RCC 7860 (cell line): ENCODE measurements around the gene FAM222A.
A peak's percentile ranks its signal among the peaks of the same experiment; 100 is the strongest.

Experiments used
- DNase-seq: peaks from one replicate; pipeline ENCODE4 v3.0.0-alpha.2; 2015; ENCODE audit warnings: low spot score
- FAIRE-seq: peaks from 2 replicates; lab custom pipeline; 2012; peaks lifted over from hg19 to GRCh38; lab: Jason Lieb, UNC

The FAM222A gene

DNA sequence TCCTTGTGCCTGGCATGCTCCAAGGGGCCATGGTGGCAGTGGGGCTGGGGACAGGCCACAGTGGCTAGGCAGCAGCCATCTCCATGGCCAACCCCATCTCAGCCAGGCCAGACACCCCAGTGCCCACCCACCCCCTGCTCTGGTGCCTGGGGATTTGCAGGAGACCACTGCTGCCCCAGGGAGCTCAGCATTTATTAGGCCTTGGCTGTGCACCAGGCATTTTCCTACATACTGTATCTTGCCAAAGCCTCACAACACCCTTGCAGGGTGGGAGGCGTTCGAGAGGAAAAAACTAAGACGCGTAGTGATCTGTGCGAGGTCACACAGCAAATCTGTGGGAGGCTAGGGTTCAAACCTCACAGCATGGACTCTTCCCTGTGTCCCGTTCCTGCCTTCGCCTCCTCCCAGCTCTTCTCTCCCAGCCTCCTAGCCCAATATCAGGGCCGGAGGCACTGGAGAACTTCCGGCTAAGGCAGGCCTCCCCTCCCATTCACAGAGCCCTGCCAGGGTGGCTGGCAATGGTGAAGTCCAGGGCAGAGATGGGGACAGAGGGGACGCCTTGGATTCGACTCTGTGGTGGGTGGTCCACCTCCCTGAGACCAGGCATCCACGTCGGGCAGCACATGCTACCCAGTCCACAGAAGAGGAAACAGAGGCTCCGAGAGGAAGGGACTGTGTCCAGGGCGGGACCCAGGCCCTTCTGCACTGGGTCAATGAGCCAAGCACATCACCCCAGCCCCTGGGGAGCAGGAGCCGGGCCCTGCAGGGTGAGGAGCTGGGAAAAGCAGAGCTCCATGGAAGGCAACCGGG is 57.4 kb downstream of the FAM222A start:
- FAIRE-seq (no peak), DNase-seq (no peak)

DNA sequence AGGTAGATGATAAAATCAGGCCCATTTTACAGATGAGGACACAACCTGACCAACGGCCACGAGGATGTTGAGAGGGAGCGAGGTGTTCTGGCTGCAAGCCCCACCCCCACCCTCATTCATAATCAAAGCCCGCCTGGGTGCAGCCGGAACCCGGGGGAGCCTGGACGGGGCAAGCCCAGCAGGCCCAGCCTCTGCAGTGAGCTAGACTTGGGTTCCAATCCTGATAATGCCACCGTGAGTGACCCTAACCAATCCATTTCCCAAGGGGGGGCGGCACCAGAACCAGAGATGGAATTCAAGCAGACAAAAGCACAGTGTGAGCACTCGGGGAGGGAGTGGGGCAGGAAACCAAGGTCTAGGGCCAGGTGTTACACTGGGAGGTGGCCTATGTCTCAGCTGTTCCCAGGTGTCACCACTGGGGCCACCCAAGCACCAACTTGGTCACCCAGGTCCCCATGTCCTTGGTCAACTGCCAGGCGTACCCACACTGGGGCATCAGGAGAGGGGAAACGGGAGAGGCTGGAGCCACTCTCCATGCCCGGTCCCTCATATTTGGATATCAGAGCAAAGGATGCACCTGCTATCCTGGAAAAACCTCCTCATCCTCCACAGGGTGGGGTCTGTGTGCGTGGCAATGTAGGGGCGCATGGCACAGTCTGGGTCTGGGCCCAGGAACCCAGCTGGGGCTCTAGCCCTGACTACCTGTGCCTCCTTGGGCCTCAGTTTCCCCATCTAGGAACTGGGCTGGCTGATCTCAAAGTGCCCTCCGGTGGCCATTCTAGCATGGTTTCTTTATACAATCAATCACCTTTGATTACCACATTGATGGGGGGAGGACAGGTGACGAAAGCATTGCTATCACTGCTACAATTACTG is 58.4 kb downstream of the FAM222A start:
- DNase-seq (no peak), FAIRE-seq (no peak)

DNA sequence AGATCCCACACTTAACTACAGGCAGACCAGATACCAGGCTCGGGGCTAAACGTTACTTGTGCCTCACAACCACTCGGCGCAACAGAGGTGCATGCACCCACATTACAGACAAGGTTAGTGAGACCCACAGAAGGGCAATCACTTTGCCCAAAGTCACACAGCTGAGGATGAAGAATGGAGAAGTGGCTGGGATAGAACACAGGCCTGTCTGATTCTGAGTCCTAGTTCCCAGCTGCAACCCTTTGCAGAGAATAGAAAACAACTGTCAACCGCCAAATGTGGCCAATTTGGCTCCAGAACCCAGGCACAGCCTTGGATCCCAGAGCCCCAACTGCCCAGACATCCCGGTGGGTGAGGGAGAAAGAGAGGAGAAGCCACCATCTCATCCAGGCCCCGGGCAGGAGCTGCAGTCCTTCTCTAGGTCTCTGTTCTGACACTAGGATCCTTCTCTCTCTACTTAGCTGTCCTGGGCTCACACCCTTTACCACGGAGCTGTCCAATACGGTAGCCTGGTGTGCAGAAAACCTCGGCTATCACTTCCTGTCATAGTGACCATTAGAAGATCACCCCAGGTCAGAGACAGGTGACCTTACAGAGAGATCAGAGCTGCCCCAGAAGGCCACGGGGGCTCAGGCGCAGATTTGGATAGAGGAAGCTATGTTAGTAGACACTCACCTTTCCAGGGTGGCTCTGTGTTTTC is 59.1 kb downstream of the FAM222A start:
- FAIRE-seq (no peak), DNase-seq (no peak)

DNA sequence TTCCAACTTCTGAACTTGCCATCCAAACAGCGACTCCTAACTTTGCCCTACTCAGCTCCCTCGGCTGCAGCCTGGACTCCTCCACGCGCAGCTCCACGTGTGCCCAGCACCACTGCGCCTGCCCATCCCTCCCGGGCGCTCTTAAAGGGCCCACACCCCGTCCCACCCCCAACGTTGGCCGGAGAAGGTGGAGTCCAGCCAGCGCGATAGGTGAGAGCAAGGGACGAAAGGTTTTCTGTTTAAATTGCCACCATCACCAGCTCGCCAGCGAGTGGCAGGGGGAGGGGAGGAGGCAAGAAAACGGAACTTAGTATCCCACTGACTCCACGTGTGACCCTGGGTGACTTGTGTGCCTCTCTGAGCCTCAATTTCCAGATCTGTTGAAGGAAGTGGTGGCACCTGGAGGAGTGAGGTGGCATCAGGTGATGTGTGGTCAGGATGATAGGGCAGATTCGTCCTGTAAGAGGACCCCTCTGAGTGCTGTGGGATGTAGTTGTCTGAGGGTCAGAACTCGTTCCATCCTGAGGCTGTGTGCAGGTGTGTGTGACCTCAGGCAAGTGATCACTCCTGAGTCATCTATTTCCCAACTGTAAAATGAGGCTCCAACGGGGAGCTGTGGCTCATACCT is 59.9 kb downstream of the FAM222A start:
- DNase-seq: no peak
- FAIRE-seq: no peak

DNA sequence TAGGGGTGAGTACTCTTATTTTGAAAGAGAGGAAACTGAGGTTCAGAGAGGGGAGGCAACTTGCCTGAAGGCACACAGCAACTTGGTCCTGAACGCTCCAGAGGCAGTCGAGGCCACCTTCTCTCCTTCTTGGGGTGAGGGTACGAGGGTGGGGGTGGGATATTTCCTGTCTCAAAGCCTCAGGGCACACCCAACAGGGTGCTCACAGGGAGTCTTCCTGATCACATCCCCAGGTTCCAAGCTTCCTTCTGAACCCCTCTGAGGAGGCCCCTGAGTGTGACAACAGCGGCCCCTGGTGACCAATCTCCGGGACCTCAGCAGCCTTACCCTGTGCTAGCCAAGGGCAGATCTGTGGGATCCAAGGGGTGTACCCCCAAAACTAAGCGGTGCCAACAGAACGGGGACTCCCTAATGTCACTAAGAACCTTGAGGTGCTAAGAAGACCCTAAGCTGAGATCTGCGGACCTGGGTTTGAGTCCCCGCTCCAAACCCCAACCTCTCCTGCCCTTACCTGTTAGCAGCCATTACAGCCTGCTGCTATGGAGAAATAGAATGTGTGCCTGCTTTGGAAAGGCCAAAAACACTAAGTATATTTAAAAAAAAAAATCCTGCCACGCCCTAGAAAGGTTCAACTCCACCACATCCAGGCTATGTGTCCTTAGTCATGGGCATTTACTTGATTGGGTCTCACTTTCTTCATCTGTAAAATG is 61.7 kb downstream of the FAM222A start:
- DNase-seq (peak; percentile 30), FAIRE-seq (no peak)

DNA sequence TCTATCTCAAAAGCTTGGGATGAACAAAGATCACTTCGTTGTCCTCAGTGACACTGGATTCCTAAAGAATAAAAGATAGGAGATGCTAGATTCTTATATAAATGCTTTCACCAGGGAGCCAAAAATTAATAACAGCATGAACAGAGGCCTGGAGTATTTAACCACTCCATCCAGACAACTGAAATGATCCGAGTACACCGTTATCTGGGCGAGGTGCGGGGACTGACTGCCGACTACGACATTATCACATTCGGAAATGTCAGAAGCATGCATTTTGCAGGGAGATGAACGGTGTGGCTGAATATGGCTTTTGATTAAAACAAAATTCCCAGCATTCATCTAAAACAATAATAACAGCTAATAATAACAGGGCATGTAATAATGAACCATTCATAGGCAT is 63.0 kb downstream of the FAM222A start:
- FAIRE-seq (no peak), DNase-seq (no peak)

DNA sequence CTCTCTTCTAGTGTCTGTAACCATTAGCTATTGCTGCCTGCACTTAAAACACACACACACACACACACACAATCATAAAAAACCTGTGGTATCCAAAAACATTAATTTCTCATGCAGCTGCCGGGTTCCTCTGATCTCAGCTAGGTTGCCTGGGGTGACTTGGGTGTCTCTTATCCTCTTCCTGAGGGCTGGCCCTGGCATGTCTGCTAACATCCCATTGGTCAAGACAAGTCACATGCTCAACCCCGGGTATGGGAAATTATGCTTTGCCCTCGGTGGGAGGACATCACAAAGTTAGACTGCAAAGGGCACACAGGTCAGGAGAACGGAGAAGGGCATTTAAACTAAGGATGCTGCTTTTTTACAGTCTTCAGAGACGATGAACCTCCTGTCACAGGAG is 63.9 kb downstream of the FAM222A start:
- FAIRE-seq: no peak

DNA sequence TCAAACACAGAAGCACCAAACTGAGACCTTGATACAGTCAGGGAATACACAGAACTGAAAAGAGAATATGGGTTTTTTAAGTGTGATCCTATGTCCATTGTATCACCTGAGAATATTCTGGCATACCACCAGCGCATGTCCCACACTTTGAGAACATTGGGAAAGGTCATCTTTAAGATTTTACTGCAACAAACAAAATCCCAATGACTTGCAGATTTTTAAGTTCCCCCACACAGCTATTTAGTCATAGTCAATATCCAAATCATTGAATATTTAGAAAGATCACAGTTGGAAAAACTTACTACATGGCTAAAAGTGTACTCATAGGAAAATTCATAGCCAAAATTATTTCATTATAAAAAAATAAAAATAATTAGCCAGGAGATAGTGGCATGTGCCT is 65.1 kb downstream of the FAM222A start:
- DNase-seq (no peak), FAIRE-seq (no peak)

More for the DNA sequence above, 63.9 kb downstream of the FAM222A start:
- DNase-seq: peak; percentile 6

DNA sequence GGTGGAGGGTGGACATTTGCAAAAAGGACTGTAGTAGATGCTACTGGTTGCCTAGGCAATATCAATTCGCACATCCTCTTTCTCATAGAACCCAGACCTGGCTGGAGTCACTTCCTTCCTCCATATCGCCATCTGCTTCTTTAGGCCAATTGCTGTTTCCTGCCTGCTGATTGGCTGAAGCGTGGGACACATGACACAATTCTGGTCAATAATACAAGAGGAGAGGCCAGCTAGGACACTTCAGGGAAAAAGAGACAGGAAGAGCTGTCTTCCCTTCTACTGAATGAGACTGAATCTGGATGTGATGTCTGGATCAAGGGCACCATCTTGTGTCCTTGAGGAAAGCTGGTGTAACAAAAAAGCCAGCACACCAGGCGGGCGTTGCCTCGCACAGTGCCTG is 65.8 kb downstream of the FAM222A start:
- FAIRE-seq: no peak
- no peak for DNase-seq

DNA sequence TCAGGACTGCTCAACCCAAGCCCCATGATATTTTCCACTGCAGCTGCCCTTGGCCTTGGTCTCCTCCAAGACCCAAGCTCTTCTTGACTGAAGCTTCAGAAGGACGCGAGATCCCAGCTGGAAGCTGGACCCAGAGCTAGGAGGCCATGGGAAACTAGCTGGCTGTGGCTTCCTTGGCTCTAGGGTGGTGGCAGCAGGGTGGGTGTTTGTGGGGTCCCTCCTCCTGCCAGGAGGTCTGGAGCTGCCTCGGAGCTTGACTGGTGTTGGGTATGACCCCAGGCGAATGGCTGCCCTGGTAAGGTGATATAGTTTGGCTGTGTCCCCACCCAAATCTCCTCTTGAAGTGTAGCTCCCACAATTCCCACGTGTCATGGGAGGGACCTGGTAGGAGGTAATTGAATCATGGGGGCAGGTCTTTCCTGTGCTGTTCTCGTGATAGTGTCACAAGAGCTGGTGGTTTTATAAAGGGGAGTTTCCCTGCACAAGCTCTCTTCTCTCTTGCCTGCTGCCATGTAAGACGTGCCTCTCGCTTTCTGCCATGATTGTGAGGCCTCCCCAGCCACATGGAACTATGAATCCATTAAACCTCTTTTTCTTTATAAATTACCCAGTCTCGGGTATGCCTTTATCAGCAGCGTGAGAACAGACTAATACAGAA is 68.2 kb downstream of the FAM222A start:
- no peak for DNase-seq
- no peak for FAIRE-seq

DNA sequence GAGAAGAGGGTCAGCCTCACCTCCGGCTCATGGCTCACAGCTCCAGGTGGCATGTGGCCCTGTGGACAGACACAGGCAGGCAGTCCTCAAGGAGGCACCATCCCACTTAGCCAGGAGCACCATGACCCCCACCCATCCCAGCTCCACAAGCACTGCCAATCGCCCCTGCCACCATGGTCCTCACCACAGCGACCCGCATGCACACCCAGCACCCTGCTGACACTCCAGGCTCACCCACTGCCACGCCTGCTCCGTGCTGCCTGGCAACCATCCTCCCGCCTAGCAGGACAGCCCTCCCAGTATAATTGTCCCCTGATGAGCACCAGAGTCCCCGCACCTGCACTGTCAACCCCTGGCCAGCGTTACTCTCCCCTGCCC is 68.7 kb downstream of the FAM222A start:
- DNase-seq: no peak
- no peak for FAIRE-seq

DNA sequence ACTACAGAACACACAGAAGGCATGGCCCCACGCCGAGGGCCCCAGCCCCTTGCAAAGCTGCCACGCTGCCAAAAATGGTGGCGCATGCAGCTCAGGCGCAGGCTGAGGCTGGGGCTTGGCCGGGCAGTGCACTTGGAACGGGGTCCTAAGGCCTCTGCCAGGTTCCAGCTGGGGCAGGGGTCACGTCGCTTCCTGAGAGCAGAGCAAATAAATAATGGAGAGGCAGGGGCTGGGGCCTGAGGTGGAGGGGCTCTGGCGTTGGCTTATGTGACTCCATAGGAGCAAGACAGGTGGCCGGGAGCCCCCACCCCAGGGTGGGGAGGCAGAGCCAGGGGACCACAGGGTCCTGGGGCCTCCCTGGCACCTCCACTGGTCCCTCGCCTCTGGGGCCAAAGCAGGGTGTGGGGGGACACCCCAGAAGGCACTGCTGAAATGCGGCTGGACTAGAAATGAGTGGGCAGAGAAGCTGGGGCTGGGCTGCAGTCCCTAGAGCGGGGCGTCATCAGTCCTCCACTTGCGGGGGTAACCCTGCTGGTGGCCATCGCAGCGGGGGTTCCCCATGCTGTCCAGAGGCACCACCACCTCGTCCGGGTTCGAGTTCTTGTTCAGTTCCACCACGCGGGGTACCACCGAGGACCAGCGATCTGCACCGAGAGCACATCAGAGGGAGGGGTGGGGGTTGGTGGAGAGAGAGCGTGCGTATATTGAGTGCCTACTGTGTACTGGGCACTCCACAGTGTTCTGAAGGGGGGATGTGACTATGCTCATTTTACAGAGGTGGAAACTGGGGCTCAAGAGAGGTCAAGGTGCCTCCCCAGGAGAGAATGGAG is 69.7 kb downstream of the FAM222A start:
- FAIRE-seq: no peak
- no peak for DNase-seq

DNA sequence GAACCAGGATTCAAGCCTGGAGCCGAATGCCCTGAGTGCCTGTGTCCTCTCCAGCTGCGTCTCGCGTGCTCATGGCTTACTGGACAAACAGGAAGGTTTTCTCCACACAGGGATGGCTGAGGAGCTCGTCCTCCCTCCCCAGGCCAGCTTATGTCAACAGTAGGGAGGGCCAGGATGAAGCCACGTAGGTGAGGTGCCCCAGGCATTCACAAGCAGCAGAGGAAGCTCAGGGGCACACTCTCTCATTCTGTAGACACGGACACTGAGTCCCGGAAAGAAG is 70.3 kb downstream of the FAM222A start:
- FAIRE-seq (no peak), DNase-seq (no peak)

DNA sequence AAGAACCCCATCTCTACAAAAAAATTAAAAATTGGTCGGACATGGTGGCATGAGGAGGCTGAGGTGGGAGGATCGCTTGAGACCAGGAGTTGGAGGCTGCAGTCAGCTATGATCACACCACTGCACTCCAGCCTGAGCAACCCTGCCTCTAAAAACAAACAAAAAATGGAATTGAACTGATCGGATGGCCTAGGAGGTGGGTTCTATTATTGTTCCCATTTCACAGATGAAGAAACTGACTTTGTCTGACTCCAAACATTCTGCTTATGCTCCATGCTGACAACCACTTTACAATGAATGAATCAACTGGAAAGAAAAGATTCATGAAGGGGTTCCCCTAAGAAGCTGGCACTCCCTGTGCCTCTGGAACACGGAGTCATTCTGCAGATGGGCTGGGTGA is 72.2 kb downstream of the FAM222A start:
- no peak for DNase-seq
- no peak for FAIRE-seq

DNA sequence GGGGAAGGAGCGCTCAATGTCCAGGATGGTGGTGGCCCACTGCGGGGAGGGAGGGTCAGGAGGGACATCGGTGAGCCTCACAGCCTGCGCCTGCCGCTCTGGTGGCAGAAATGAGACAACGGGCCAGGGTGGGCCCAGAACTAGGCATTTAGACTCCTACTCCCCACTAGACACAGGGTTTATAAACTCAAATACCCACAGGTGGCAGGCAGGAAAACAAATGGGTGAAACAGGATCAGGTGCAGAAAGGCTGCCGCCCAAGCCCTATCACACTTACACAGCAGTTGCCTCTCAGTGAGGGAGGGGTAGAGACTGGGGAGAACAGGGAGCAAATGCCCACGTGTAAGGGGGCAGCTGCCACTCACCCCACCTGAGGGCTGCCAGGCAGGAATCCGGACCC is 73.2 kb downstream of the FAM222A start:
- no peak for FAIRE-seq
- no peak for DNase-seq

DNA sequence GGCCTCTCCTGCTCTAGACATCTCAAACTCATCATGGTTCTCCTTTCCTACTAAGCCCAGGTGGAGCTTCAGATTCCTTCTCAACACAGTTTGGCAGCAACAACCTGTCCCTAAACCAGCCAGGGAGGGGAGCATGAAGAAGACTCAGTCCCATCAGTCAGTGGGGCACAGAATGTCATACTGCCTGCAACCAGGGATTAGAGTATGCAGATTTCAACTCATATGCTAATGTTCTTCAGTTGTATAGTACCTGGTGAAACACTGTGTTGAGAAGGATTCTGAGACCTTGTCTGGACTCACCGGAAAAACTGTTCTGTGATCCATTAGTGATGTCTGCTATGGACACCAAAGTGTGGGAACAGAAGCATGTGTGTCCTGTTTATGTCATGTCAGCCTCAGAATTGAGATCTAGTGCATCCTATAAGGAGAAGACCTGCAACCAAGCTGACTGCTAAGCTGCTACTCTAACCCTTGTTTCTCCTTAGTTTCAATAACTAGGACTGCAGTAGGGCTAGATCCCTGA is 76.0 kb downstream of the FAM222A start:
- no peak for DNase-seq
- no peak for FAIRE-seq

DNA sequence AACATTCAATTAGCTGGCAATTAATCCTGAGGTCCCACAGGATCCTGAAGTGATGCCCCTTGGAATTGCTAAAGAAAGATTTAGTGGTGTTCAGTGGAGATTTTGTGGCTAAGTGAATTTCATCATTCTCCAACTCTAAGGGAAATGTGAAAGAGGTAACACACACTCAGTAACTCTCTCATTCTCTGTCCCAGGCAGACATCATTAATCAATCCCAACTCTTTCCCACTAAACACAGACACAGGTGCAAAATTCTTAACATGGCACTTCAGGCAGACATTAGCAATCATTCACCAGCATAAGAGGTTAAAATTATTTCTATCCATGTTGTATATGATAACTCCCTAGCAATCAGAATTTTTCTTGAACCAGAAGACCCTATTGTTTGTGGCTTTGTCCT is 79.4 kb downstream of the FAM222A start:
- DNase-seq (no peak), FAIRE-seq (no peak)

DNA sequence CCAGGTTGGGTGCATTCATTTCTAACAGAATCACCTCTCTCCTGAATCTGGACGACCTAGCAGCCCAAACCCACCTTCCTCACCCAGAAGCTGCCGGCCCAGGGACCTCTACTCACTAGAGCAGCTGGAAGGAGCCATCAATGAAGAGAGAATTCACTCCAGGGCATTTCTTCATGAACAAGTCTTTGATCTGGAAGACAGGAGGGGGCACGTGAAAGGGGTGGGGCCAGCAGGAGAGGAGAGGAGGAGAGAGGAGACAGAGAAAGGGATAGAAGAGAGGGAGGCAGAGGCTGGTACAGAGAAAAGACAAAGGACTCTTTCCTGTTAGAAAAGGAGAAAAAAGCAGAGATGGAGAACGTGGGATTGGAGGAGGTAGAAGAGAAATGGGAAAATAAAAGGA is 79.8 kb downstream of the FAM222A start:
- FAIRE-seq (no peak), DNase-seq (no peak)

DNA sequence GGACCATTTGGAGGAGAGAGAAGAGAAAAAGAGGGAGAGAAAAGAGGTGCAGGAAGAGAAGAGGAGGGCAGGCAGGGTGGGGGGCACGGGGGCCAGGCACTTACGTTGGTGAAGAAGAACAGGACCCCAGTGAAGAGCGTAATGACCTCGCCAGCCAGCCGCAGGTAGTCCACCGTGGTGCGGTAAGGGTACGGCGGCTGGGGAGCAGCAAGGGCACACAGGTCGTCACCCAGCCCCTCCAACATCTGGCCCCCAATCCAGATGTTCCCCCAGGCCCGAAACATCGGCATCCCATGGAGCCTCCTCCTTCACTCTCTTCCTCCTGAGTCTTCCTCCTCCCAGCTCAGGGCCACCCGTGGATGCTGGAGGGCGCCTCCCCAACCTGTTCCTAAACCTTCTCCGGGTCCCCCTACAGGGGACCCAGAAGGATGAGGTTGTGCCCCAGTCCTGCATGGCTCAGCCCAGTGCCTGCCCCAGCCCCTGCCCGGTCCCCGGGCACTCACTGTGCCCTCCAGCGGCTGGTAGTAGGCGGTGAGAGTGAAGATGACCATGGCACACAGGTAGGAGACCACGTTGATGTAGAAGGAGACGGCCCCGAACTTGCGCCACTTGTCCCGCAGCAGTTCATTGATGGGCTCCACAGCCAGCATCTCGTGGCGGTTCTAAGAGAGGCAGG is 80.3 kb downstream of the FAM222A start:
- DNase-seq (no peak), FAIRE-seq (no peak)
